ENCODE measurements around the gene LRRC72. TPM values are rescaled to one million over a fixed set of nuclear protein-coding genes. Genes with fewer than 3 reads are reported as not detected.
"Not testable (repeated sequence)": the region's sequence is repeated elsewhere in the genome, so short reads cannot be mapped to it uniquely, and the experiment has no call there.

LRRC72 gene
- total RNA-seq, 1 donor from 2014 or later = not detected

DNA sequence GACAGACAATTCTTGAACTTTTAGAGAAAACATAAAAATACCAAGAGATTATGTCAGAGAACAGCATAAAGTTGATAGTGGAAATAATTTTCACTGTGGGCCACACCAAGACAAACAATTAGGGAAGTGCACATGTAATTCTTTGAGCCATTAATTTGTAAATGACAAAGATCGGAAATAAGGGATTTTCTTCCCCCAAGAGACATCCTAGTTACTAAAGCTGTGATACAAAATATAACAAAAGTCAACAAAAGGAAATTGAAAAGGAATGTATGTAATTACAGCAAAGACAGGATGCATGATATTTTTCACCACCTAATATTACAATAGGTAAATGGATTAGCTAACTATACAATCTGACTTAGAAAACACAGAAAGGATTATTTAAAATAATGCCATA lies 12.4 kb upstream of the LRRC72 start:
- Mint-ChIP-seq H3K4me3 (ENCODE audit: unreplicated experiment) (no peak overlapping the region), H3K27ac (ENCODE audit: unreplicated experiment) (no peak overlapping the region), H3K9me3 (ENCODE audit: unreplicated experiment) (no peaks in the 10 kb centered on the region), H3K27me3 (ENCODE audit: unreplicated experiment) (no peaks in the 10 kb centered on the region), H3K36me3 (ENCODE audit: unreplicated experiment) (no peaks in the 10 kb centered on the region), H3K4me1 (ENCODE audit: low read depth, unreplicated experiment) (no peaks in the 10 kb centered on the region)
- DNase-seq = no peak
- TF ChIP-seq, protein P1, sequence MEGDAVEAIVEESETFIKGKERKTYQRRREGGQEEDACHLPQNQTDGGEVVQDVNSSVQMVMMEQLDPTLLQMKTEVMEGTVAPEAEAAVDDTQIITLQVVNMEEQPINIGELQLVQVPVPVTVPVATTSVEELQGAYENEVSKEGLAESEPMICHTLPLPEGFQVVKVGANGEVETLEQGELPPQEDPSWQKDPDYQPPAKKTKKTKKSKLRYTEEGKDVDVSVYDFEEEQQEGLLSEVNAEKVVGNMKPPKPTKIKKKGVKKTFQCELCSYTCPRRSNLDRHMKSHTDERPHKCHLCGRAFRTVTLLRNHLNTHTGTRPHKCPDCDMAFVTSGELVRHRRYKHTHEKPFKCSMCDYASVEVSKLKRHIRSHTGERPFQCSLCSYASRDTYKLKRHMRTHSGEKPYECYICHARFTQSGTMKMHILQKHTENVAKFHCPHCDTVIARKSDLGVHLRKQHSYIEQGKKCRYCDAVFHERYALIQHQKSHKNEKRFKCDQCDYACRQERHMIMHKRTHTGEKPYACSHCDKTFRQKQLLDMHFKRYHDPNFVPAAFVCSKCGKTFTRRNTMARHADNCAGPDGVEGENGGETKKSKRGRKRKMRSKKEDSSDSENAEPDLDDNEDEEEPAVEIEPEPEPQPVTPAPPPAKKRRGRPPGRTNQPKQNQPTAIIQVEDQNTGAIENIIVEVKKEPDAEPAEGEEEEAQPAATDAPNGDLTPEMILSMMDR (IDR thresholded peaks at IDR 0.05; ENCODE audit: partially characterized antibody, unreplicated experiment) = no peak

DNA sequence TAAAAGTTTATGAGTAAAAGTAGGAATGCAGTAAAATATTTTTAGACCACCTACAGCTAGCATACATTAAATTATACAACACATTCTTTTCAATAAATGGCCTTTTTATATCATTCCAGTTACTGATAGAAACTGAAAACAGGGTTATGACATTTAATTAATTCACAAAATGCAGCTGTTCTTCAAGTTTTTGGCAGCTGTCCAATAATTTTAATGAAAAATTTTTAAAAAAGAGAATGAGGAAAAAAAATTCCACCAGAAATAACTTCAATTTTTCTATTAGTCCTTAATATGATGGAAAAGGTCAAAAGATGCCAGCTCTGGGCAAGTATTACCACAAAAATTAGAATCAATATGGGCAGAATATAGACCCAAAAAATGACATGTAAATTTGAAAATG lies 11.9 kb upstream of the LRRC72 start:
- H3K4me1 Mint-ChIP-seq (ENCODE audit: low read depth, unreplicated experiment) = no peaks in the 10 kb centered on the region
- no peaks in the 10 kb centered on the region for H3K27me3 Mint-ChIP-seq (ENCODE audit: unreplicated experiment)
- TF ChIP-seq, protein P1 (IDR thresholded peaks at IDR 0.05; ENCODE audit: partially characterized antibody, unreplicated experiment) = no peak
- no peak overlapping the region for H3K4me3 Mint-ChIP-seq (ENCODE audit: unreplicated experiment)
- H3K36me3 Mint-ChIP-seq (ENCODE audit: unreplicated experiment) = no peaks in the 10 kb centered on the region
- no peaks in the 10 kb centered on the region for H3K9me3 Mint-ChIP-seq (ENCODE audit: unreplicated experiment)
- H3K27ac Mint-ChIP-seq (ENCODE audit: unreplicated experiment) = no peak overlapping the region
- no peak for DNase-seq

DNA sequence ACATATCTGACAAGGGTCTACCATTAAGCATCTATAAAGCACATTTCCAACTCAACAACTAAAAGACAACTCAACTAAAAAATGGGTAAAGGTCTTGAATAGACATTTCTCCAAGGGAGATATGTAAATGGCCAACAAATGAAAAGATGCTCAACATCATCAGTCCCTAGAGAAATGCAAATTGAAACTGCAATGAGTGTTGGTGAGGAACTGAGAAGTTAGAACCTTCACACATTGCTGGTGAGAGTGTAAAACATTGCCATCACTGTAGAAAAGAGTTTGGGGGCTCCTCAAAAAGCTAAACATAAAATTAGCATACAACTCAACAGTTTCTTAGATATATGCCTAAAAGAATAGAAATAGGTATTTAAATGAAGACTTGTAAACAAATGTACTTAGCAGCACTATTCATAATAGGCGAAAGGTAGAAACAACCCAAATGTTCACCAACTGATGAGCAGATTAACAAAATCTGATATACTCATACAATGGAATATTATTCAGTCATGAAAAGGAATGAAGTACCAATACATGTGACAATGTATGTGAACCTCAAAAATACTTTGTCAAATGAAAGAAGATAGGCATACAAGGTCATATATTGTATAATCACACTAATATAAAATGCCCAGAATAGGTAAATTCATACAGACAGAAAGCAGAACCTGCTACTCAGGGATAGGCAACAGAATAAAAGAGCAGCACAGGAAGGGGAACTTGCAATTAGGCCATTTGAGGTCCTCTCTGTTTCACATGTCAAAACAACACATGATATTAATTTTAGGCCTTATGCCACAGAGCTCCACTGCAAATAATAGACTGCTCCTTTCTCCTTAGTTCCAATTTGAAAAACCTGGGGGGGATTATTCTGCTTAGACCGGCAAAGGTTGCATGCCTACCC lies 10.6 kb upstream of the LRRC72 start:
- Mint-ChIP-seq H3K4me1 (ENCODE audit: low read depth, unreplicated experiment) (no peaks in the 10 kb centered on the region), H3K27ac (ENCODE audit: unreplicated experiment) (no peak overlapping the region), H3K36me3 (ENCODE audit: unreplicated experiment) (no peaks in the 10 kb centered on the region), H3K4me3 (ENCODE audit: unreplicated experiment) (no peak overlapping the region), H3K9me3 (ENCODE audit: unreplicated experiment) (no peaks in the 10 kb centered on the region), H3K27me3 (ENCODE audit: unreplicated experiment) (no peaks in the 10 kb centered on the region)
- TF ChIP-seq, protein P1 (IDR thresholded peaks at IDR 0.05; ENCODE audit: partially characterized antibody, unreplicated experiment) = no peak
- no peak for DNase-seq

DNA sequence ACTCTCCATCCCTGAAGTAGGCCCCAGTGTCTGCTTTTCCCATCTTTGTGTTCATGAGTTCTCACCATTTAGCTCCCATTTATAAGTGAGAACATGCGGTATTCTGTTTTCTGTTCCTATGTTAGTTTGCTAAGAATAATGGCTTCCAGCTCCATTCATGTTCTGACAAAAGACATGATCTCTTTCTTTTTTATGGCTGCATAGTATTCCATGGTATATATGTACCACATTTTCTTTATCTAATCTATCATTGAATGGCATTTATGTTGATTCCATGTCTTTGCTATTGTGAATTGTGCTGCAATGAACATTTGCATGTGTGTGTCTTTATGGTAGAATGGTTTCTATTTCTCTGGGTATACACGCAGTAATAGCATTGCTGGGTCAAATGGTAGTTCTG lies 6.6 kb upstream of the LRRC72 start:
- H3K36me3 Mint-ChIP-seq (ENCODE audit: unreplicated experiment); H3K27me3 Mint-ChIP-seq (ENCODE audit: unreplicated experiment); H3K4me3 Mint-ChIP-seq (ENCODE audit: unreplicated experiment); H3K4me1 Mint-ChIP-seq (ENCODE audit: low read depth, unreplicated experiment); DNase-seq; H3K9me3 Mint-ChIP-seq (ENCODE audit: unreplicated experiment); H3K27ac Mint-ChIP-seq (ENCODE audit: unreplicated experiment): not testable (repeated sequence)

DNA sequence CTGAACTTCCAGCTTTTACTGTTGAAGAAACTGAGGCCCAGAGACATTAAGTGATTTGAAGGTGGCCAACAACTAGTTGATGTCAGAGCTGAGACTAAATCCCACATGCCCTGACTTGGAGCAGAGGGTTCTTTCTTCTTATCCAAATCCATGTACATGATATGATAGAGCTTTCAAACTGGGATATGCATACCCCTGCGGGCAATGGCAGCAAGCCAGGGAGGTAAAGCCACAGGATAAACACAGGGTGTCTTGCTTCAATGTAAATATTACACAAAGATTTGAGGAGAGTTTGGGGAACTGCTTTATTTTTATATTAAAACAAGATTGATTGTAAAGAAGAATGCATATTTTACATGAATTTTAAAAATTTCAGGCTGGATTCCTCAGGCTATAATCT lies 2.3 kb upstream of the LRRC72 start:
- Mint-ChIP-seq H3K9me3 (ENCODE audit: unreplicated experiment) (peaks cover 3% of the 10 kb centered on the region), H3K36me3 (ENCODE audit: unreplicated experiment) (no peaks in the 10 kb centered on the region), H3K4me3 (ENCODE audit: unreplicated experiment) (no peak overlapping the region), H3K4me1 (ENCODE audit: low read depth, unreplicated experiment) (no peaks in the 10 kb centered on the region), H3K27ac (ENCODE audit: unreplicated experiment) (no peak overlapping the region), H3K27me3 (ENCODE audit: unreplicated experiment) (no peaks in the 10 kb centered on the region)
- TF ChIP-seq, protein P1 (IDR thresholded peaks at IDR 0.05; ENCODE audit: partially characterized antibody, unreplicated experiment) = no peak
- no peak for DNase-seq
